GM10248 (cell line): ENCODE results near the gene PDCD2L.
A peak's percentile ranks its signal among the peaks of the same experiment; 100 is the strongest.
"Not testable (repeated sequence)": the region's sequence is repeated elsewhere in the genome, so short reads cannot be mapped to it uniquely, and the experiment has no call there.

Experiments
- CTCF ChIA-PET: fragments of 300-600 bp; sonication (Branson Sonifier 250); formaldehyde crosslinking; extraction: SDS; loops from one replicate; lab custom pipeline; 2021; ENCODE audit warnings: antibody characterized with exemption; lab: Yijun Ruan, JAX
- POLR2A ChIA-PET: fragments of 350-650 bp; sonication (Branson Sonifier 250); formaldehyde crosslinking; extraction: SDS; loops from one replicate; lab custom pipeline; 2020; ENCODE audit warnings: antibody characterized with exemption; lab: Yijun Ruan, JAX
- DNase-seq: peaks from one replicate; pipeline ENCODE4 v3.0.0; 2012; ENCODE audit errors: extremely low spot score
- TF ChIP-seq, protein P1 (sequence below): IDR thresholded peaks from 2 replicates; pipeline ENCODE4 v1.5.1; 2012; ENCODE audit warnings: mild to moderate bottlenecking, low read depth; ENCODE audit errors: extremely low read depth, missing control alignments, control extremely low read depth

PDCD2L gene

DNA sequence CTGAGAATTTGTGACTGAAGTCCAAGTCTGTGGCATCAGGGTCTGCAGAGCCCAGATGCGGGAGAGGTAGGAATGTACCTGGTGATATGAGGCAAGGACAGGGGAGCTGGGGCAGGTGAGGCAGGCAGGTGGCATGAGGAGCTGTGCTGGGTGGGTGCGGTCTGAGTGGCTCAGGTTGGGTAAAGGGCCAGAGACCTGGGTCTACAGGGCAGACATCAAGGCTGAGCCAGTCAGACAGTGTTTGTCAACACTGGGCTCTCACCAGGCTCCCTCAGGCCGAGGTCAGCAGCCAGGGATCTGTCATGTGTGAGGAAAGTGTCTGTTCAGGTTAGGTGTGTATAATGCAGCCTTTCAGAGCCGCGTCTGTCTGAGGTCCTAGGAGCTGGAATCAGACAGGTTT lies 20.6 kb upstream of the PDCD2L start:
- no peak for DNase-seq
- POLR2A ChIA-PET, result interaction anchor here (0.5 kb wide), 1 partner anchor 861 kb away, joined by 4 read pairs; no protein-coding TSS in a partner anchor
- TF ChIP-seq, protein P1, sequence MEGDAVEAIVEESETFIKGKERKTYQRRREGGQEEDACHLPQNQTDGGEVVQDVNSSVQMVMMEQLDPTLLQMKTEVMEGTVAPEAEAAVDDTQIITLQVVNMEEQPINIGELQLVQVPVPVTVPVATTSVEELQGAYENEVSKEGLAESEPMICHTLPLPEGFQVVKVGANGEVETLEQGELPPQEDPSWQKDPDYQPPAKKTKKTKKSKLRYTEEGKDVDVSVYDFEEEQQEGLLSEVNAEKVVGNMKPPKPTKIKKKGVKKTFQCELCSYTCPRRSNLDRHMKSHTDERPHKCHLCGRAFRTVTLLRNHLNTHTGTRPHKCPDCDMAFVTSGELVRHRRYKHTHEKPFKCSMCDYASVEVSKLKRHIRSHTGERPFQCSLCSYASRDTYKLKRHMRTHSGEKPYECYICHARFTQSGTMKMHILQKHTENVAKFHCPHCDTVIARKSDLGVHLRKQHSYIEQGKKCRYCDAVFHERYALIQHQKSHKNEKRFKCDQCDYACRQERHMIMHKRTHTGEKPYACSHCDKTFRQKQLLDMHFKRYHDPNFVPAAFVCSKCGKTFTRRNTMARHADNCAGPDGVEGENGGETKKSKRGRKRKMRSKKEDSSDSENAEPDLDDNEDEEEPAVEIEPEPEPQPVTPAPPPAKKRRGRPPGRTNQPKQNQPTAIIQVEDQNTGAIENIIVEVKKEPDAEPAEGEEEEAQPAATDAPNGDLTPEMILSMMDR, result no peak
- CTCF ChIA-PET, result interaction anchor here (1.0 kb wide), 1 partner anchor 15 kb away, joined by 3 read pairs; no protein-coding TSS in a partner anchor

GRCh38 chr19:34386645-34387445 lies 17.4 kb upstream of the PDCD2L start:
- ChIA-PET POLR2A (no interaction called here), CTCF (interaction anchor here (1.0 to 1.3 kb wide), 4 partner anchors 25 to 44 kb away, joined by 3 to 4 read pairs (median 3); no protein-coding TSS in a partner anchor)
- no peak for DNase-seq
- TF ChIP-seq, protein P1, result no peak

DNA sequence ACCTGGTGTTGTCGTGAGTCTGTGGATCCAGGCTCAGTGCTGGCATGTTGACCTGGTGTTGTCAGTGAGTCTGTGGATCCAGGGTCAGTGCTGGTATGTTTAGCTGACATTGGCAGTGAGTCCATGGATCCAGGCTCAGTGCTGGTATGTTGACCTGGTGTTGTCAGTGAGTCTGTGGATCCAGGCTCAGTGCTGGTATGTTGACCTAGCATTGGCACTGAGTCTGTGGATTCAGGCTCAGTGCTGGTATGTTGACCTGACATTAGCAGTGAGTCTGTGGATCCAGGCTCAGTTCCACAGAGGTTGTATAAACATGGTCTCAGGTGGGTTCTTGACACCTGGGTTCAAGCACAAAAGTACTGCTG lies 16.8 kb upstream of the PDCD2L start:
- CTCF ChIA-PET, result interaction anchor here (1.0 to 1.3 kb wide), 3 partner anchors 25 to 43 kb away, joined by 3 to 4 read pairs (median 3); no protein-coding TSS in a partner anchor
- TF ChIP-seq, protein P1, result no peak
- no peak for DNase-seq
- POLR2A ChIA-PET, result no interaction called here

- DNase-seq, CTCF ChIA-PET, POLR2A ChIA-PET: not testable (repeated sequence)
Measured at GRCh38 chr19:34388745-34389144, 15.5 kb upstream of the PDCD2L start.

DNA sequence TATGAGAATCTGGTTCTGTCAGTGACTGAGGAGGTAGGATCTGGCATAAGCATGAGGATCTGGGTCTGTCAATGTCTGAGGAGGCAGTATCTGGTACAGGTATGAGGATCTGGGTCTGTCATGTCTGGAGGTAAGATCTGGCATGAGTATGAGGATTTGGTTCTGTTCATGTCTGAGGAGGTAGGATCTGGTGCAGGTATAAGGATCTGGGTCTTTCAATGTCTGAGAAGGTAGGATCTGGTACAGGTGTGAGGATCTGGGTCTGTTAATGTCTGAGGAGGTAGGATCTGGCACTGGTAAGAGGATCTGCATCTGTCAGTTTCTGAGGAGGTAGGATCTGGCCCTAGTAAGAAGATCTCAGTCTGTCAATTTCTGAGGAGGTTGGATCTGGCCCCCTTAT lies 12.4 kb upstream of the PDCD2L start:
- no peak for DNase-seq
- ChIA-PET POLR2A (no interaction called here), CTCF (no interaction called here)
- TF ChIP-seq, protein P1, result no peak

- no peak for DNase-seq
- ChIA-PET CTCF (no interaction called here), POLR2A (no interaction called here)
- TF ChIP-seq, protein P1, result no peak
Measured at GRCh38 chr19:34393031-34393430, 11.2 kb upstream of the PDCD2L start.

- ChIA-PET POLR2A (no interaction called here), CTCF (no interaction called here)
- TF ChIP-seq, protein P1, result no peak
- DNase-seq, result peak; percentile 7
Measured at GRCh38 chr19:34393629-34394028, 10.6 kb upstream of the PDCD2L start.
